HCT116 (cell line): ENCODE data around the gene SLC25A20. TPM values are rescaled to one million over a fixed set of nuclear protein-coding genes. Genes with fewer than 3 reads are reported as not detected.

Source experiments
- ATAC-seq: fragments of 200-7000 bp; cut with Tn5 transposase; 2 replicates; pipeline ENCODE4 v1.9.1; 2020; ENCODE audit warnings: mild to moderate bottlenecking, moderate library complexity
- BruUV-seq: library from RNA; stranded (reverse); fragments of 400-500 nt; replicated peaks from 2 replicates; lab custom pipeline; 2021; lab: Mats Ljungman, UMichigan
- CTCF ChIA-PET: fragments of 300-600 bp; sonication (Branson Sonifier 250); formaldehyde crosslinking; loops from one replicate; lab custom pipeline; 2021; ENCODE audit warnings: antibody characterized with exemption; lab: Charles Lee
- POLR2A ChIA-PET: fragments of 300-600, 350-600 bp; sonication (Branson Sonifier 250); formaldehyde crosslinking; loops from one replicate; lab custom pipeline; 2021; ENCODE audit warnings: antibody characterized with exemption; lab: Charles Lee
- RAD21 ChIA-PET, 2 experiments: fragments of 300-600 bp; sonication (Branson Sonifier 250); formaldehyde crosslinking; loops; one replicate each; lab custom pipeline; 2023; ENCODE audit warnings: low total read pairs in 2 of 2; ENCODE audit not compliant: uncharacterized antibody in 2 of 2, unreplicated experiment in 2 of 2, low non-redundant PET in 1 of 2; lab: Charles Lee
- DNase-seq: peaks from one replicate; pipeline ENCODE4 v3.0.0-alpha.2; 2010; ENCODE audit warnings: low read depth, low spot score
- H2AFZ ChIP-seq: fragments of 200-600 bp; shearing (Covaris generic), sonication (generic); 2 replicates; pipeline ENCODE4 v1.6.1; 2017; ENCODE audit warnings: low read depth, mixed run types, mixed read lengths, antibody characterized with exemption, low read length; ENCODE audit not compliant: poor library complexity, severe bottlenecking
- H3K27ac ChIP-seq: 2 replicates; pipeline ENCODE4 v1.5.1; 2012; ENCODE audit warnings: low read depth, low read length
- H3K27me3 ChIP-seq: fragments of 200-600 bp; sonication (generic); 2 replicates; pipeline ENCODE4 v1.6.1; 2016; ENCODE audit warnings: mixed run types, low read length, mixed read lengths; ENCODE audit not compliant: insufficient read depth
- H3K36me3 ChIP-seq, 2 experiments: fragments of 200-500 bp in 1 of 2; fragments of 200-600 bp in 1 of 2; sonication (Bioruptor generic) in 1 of 2; sonication (generic) in 1 of 2; 2 replicates each; pipeline versions ENCODE4 v1.5.1 to v1.6.1; 2014 to 2016; ENCODE audit warnings: low read length in 2 of 2, inconsistent platforms in 1 of 2, mixed read lengths in 1 of 2, mixed run types in 1 of 2; ENCODE audit not compliant: insufficient read depth in 2 of 2, control insufficient read depth in 1 of 2
- H3K4me1 ChIP-seq, 2 experiments: fragments of 200-600 bp in 1 of 2; sonication (generic) in 1 of 2; 2 replicates each; pipeline versions ENCODE4 v1.5.1 to v1.6.1; 2012 to 2017; ENCODE audit warnings: low read length in 2 of 2, inconsistent platforms in 1 of 2, mild to moderate bottlenecking in 1 of 2, mixed read lengths in 1 of 2, mixed run types in 1 of 2, moderate library complexity in 1 of 2; ENCODE audit not compliant: insufficient read depth in 2 of 2, control insufficient read depth in 1 of 2
- H3K4me2 ChIP-seq: fragments of 200-600 bp; sonication (generic); 2 replicates; pipeline ENCODE4 v1.6.1; 2017; ENCODE audit warnings: mixed run types, low read length, mixed read lengths
- H3K4me3 ChIP-seq, 2 experiments: fragments of 200-600 bp in 1 of 2; sonication (generic) in 1 of 2; replicated peaks in 1 of 2; 2 replicates each; pipeline ENCODE4 v1.5.1; 2011 to 2016; ENCODE audit warnings: low read length in 2 of 2, control low read depth in 1 of 2, low read depth in 1 of 2, mild to moderate bottlenecking in 1 of 2, mixed read lengths in 1 of 2, mixed run types in 1 of 2
- H3K79me2 ChIP-seq: fragments of 200-600 bp; sonication (generic); 2 replicates; pipeline ENCODE4 v1.6.1; 2017; ENCODE audit warnings: mild to moderate bottlenecking, mixed run types, low read length, moderate library complexity, mixed read lengths; ENCODE audit not compliant: insufficient read depth
- H3K9ac ChIP-seq: fragments of 200-600 bp; sonication (generic); 2 replicates; pipeline ENCODE4 v1.6.1; 2016; ENCODE audit warnings: low read length, mixed read lengths
- H3K9me2 ChIP-seq: fragments of 200-600 bp; sonication (generic), shearing (Covaris generic); 2 replicates; pipeline ENCODE4 v1.6.1; 2017; ENCODE audit warnings: mixed run types, mild to moderate bottlenecking, moderate library complexity; ENCODE audit not compliant: insufficient read depth
- H3K9me3 ChIP-seq, 2 experiments: fragments of 200-500 bp in 1 of 2; fragments of 200-600 bp in 1 of 2; sonication (Bioruptor generic) in 1 of 2; sonication (generic) in 1 of 2; 2 replicates each; pipeline ENCODE4 v1.6.1; 2014 to 2017; ENCODE audit warnings: low read length in 2 of 2, mixed read lengths in 2 of 2, inconsistent platforms in 1 of 2, low read depth in 1 of 2, mild to moderate bottlenecking in 1 of 2, mixed run types in 1 of 2, moderate library complexity in 1 of 2; ENCODE audit not compliant: control insufficient read depth in 1 of 2, insufficient read depth in 1 of 2
- H4K20me1 ChIP-seq: fragments of 200-600 bp; sonication (generic), shearing (Covaris generic); 2 replicates; pipeline ENCODE4 v1.6.1; 2017; ENCODE audit warnings: mixed run types, mild to moderate bottlenecking, moderate library complexity; ENCODE audit not compliant: insufficient read depth
- CBX3 ChIP-seq: IDR thresholded peaks from 2 replicates; pipeline ENCODE4 v1.6.1; 2012; ENCODE audit warnings: low read depth
- EGR1 ChIP-seq: IDR thresholded peaks from 2 replicates; pipeline ENCODE4 v1.6.1; 2012; ENCODE audit warnings: low read depth
- ELF1 ChIP-seq: IDR thresholded peaks from 2 replicates; pipeline ENCODE4 v1.6.1; 2012; ENCODE audit warnings: low read depth, borderline replicate concordance
- FOSL1 ChIP-seq: IDR thresholded peaks from 2 replicates; pipeline ENCODE4 v1.6.1; 2012; ENCODE audit warnings: low read depth
- POLR2A ChIP-seq: IDR thresholded peaks from 2 replicates; pipeline ENCODE4 v1.7.0; 2011; ENCODE audit warnings: borderline replicate concordance; ENCODE audit not compliant: insufficient read depth, insufficient read length; ENCODE audit errors: extremely low read depth
- POLR2AphosphoS5 ChIP-seq: IDR thresholded peaks from 2 replicates; pipeline ENCODE4 v1.6.1; 2011; ENCODE audit warnings: mild to moderate bottlenecking, low read depth, low read length, moderate library complexity
- RAD21 ChIP-seq: IDR thresholded peaks from 2 replicates; pipeline ENCODE4 v1.6.1; 2012; ENCODE audit warnings: low read depth, mild to moderate bottlenecking
- SIN3A ChIP-seq: IDR thresholded peaks from 2 replicates; pipeline ENCODE4 v1.6.1; 2012; ENCODE audit warnings: low read depth
- SRF ChIP-seq: IDR thresholded peaks from 2 replicates; pipeline ENCODE4 v1.6.1; 2012; ENCODE audit warnings: low read depth
- YY1 ChIP-seq: IDR thresholded peaks from 2 replicates; pipeline ENCODE4 v1.6.1; 2011; ENCODE audit warnings: low read length, low read depth, moderate library complexity, mild to moderate bottlenecking; ENCODE audit not compliant: insufficient replicate concordance; ENCODE audit errors: extremely low read depth
- ZFX ChIP-seq: fragments of 450-650 bp; IDR thresholded peaks from 2 replicates; pipeline ENCODE4 v1.6.1; 2017
- intact Hi-C: fragments of 100-400 bp; cut with micrococcal nuclease; formaldehyde crosslinking; loops from 2 replicates; pipeline ENCODE4 v1.10.0; 2022
- total RNA-seq: library from RNA; stranded (reverse); gene quantifications from one replicate; pipeline ENCODE4 v1.2.1, GENCODE V29; 2021; ENCODE audit not compliant: unreplicated experiment
- TF ChIP-seq, protein P1 (sequence below): IDR thresholded peaks from 2 replicates; pipeline ENCODE4 v1.6.1; 2012
- TF ChIP-seq, protein P2 (sequence below), 3 experiments: fragments of 200-600 bp in 1 of 3; sonication (generic) in 1 of 3; IDR thresholded peaks in 2 of 3; conservative IDR thresholded peaks in 1 of 3; 2 replicates each; pipeline ENCODE4 v1.5.1; 2012 to 2017; ENCODE audit warnings: low read depth in 2 of 3, low read length in 2 of 3, antibody characterized with exemption in 1 of 3, borderline replicate concordance in 1 of 3, control low read depth in 1 of 3, mild to moderate bottlenecking in 1 of 3, mixed read lengths in 1 of 3, mixed run types in 1 of 3, moderate library complexity in 1 of 3; ENCODE audit not compliant: insufficient read depth in 1 of 3

SLC25A20 gene
- total RNA-seq, 1 experiment from 2014 or later = 8.7 TPM

DNA sequence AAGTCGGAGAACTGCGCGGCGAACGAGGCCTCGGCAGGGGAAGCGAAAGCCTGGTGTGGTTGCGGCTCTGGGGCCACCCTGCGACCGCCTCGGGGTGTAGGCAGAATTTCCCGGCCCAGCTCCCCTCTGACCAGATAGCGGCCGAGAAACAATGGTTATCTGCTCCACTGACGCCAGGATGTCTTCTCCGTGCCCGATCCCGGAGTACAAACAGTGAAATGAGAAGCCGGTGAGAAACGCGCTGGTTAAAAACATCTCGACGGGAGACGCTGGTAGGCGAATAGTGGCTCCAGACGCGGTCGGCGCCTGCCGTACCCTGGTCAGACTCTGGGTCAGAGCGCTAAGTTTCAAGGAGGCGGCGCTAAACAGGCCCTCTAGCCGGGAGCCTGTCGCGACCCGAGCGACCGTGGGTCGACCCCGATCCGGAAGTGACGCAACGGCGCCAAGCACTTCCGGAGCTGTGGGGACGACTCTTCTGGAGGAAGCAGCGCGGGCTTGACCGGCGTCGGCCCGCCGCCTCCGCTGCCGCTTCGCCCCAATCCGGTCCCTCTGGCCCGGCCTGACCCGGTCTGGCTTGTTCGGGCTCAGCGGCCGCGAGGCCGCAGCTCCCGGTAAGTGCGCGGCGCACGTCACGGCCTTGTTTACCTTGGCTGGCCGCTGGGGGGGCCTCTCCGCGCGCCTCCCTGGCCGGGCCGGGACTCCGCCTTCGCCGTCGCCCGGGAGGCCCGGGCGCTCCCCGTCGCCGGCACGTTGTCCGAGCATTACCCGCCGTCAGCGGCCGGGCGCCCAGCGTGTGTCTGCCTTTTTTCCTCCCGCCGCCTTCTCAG lies 19.9 kb upstream of the SLC25A20 start, which contains the start of gene ARIH2:
TSS of gene ARIH2 (plus strand) at position 455 of the 827 bp plus-strand sequence. CDS start 8,717 bp downstream, outside the sequence.
- BruUV-seq = TSS peak; percentile 94
- ATAC-seq = peak; percentile 92
- RAD21 ChIA-PET = no interaction called here

More for the DNA sequence above, 19.9 kb upstream of the SLC25A20 start, which contains the start of gene ARIH2:
- Histone ChIP-seq H3K79me2 (peaks cover 41% of the 10 kb centered on the region), H4K20me1 (no peaks in the 10 kb centered on the region), H3K9me2 (no peaks in the 10 kb centered on the region), H2AFZ (peak within 1 kb of the TSS; percentile 4), H3K4me3 (peak within 1 kb of the TSS; percentile 56 to 99), H3K4me1 (peaks cover 11 to 15% of the 10 kb centered on the region in 2 experiments), H3K9ac (peak within 1 kb of the TSS; percentile 98), H3K27ac (peak within 1 kb of the TSS; percentile 98), H3K4me2 (peak within 1 kb of the TSS; percentile 90), H3K36me3 (peaks cover 3 to 5% of the 10 kb centered on the region in 2 experiments; a peak in 3 of 4 replicates), H3K27me3 (no peaks in the 10 kb centered on the region), H3K9me3 (no peaks in the 10 kb centered on the region)
- POLR2A ChIA-PET = interaction anchor here (0.9 to 1.4 kb wide), 5 partner anchors 8 to 202 kb away, joined by 3 to 4 read pairs (median 3); partner anchors contain the start of genes IP6K2, PRKAR2A and QRICH1
- intact Hi-C loops = no loop called here
- DNase-seq = peak; percentile 89
- TF ChIP-seq SIN3A (peak; percentile 85), EGR1 (0 out of 2 replicates have a peak, but pooled peaks have one; percentile 51), RAD21 (no peak), SRF (no peak), ELF1 (peak; percentile 50; the same call in 1 of the 2 replicates), ZFX (peak; percentile 98), POLR2AphosphoS5 (peak; percentile 96), CBX3 (peak; percentile 25; the same call in 1 of the 2 replicates), YY1 (no peak), POLR2A (peak; percentile 86), FOSL1 (no peak)
- TF ChIP-seq, protein P1, sequence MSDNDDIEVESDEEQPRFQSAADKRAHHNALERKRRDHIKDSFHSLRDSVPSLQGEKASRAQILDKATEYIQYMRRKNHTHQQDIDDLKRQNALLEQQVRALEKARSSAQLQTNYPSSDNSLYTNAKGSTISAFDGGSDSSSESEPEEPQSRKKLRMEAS = peak; percentile 69; the same call in 1 of the 2 replicates
- TF ChIP-seq, protein P2, sequence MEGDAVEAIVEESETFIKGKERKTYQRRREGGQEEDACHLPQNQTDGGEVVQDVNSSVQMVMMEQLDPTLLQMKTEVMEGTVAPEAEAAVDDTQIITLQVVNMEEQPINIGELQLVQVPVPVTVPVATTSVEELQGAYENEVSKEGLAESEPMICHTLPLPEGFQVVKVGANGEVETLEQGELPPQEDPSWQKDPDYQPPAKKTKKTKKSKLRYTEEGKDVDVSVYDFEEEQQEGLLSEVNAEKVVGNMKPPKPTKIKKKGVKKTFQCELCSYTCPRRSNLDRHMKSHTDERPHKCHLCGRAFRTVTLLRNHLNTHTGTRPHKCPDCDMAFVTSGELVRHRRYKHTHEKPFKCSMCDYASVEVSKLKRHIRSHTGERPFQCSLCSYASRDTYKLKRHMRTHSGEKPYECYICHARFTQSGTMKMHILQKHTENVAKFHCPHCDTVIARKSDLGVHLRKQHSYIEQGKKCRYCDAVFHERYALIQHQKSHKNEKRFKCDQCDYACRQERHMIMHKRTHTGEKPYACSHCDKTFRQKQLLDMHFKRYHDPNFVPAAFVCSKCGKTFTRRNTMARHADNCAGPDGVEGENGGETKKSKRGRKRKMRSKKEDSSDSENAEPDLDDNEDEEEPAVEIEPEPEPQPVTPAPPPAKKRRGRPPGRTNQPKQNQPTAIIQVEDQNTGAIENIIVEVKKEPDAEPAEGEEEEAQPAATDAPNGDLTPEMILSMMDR (IDR thresholded peaks at IDR 0.05 in 2 of 3, conservative IDR thresholded peaks at IDR 0.05 in 1 of 3; ENCODE audit: borderline replicate concordance in 1 of 3, insufficient read depth in 1 of 3, low read depth in 2 of 3, low read length in 2 of 3) = 0 out of 6 replicates have a peak, but pooled peaks of 1 of the 3 experiments have one; percentile 10
- CTCF ChIA-PET = interaction anchor here (1.0 to 1.2 kb wide), 2 partner anchors 69 to 179 kb away, joined by 3 read pairs; no protein-coding TSS in a partner anchor
